GM19438 (cell line): ENCODE measurements around the gene ZBED4.

Source experiments
- ATAC-seq: cut with Tn5 transposase; IDR thresholded peaks from one replicate; pipeline ENCODE4 v1.9.1; 2021; ENCODE audit warnings: low read depth; ENCODE audit not compliant: unreplicated experiment

ZBED4 gene

GRCh38 chr22:49896201-49896600 is 42.6 kb downstream of the ZBED4 start:
- no peak for ATAC-seq

GRCh38 chr22:49897015-49897684 is 43.5 kb downstream of the ZBED4 start:
- no peak for ATAC-seq

- no peak for ATAC-seq
Observed at GRCh38 chr22:49899530-49899929, 45.9 kb downstream of the ZBED4 start.

GRCh38 chr22:49900441-49901230 is 47.0 kb downstream of the ZBED4 start:
- ATAC-seq, result no peak

- no peak for ATAC-seq
Observed at GRCh38 chr22:49901457-49901856, 47.8 kb downstream of the ZBED4 start.

GRCh38 chr22:49903322-49904039 is 49.8 kb downstream of the ZBED4 start:
- ATAC-seq, result no peak

GRCh38 chr22:49904040-49904369 is 50.4 kb downstream of the ZBED4 start:
- ATAC-seq, result no peak

GRCh38 chr22:49905465-49905864 is 51.8 kb downstream of the ZBED4 start:
- ATAC-seq, result no peak

- ATAC-seq, result no peak
Observed at GRCh38 chr22:49906071-49906798, 52.6 kb downstream of the ZBED4 start.

GRCh38 chr22:49906799-49907290 is 53.2 kb downstream of the ZBED4 start:
- no peak for ATAC-seq

- no peak for ATAC-seq
Observed at GRCh38 chr22:49907807-49908206, 54.2 kb downstream of the ZBED4 start.

- ATAC-seq, result no peak
Observed at GRCh38 chr22:49909476-49910205, 56.0 kb downstream of the ZBED4 start.

GRCh38 chr22:49910229-49911155 is 56.8 kb downstream of the ZBED4 start:
- ATAC-seq, result no peak

GRCh38 chr22:49911881-49912625 is 58.4 kb downstream of the ZBED4 start:
- no peak for ATAC-seq

- no peak for ATAC-seq
Observed at GRCh38 chr22:49913026-49913425, 59.4 kb downstream of the ZBED4 start.

GRCh38 chr22:49913446-49913845 is 59.8 kb downstream of the ZBED4 start:
- ATAC-seq, result no peak

GRCh38 chr22:49914256-49914655 is 60.6 kb downstream of the ZBED4 start:
- no peak for ATAC-seq

GRCh38 chr22:49915610-49916009 is 62.0 kb downstream of the ZBED4 start:
- no peak for ATAC-seq
